ENCODE data around the gene TLE2. TPM values are rescaled to one million over a fixed set of nuclear protein-coding genes. Genes with fewer than 3 reads are reported as not detected.

The TLE2 gene
- total and polyA plus RNA-seq, 9 of the 15 experiments (the other 6 are each of a cell fraction or from before 2014, with no cell fraction given), result 0.35 to 13.1 (median 6.2) TPM

DNA sequence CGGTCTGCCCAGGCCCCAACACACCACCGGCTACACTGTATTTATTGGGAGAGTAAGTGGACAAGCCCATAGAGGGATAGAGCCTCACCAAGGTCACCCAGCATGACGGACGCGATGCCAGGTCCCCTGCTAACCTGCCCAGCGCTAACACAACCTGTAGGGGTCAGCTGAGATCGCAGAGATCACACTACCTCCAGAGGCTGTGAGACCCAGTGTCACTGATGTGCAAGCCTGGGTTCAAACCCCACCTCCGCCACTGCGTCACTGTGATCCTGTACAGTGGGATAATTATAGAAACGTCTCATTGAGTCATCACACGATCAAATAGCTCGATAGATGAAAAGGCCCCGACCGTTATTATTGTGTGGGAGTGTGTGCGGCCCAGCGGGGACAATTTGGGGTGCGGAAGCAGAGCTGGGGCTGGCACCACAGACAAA lies 10.6 kb upstream of the TLE2 start (continued):
- TF ChIP-seq, protein P1, sequence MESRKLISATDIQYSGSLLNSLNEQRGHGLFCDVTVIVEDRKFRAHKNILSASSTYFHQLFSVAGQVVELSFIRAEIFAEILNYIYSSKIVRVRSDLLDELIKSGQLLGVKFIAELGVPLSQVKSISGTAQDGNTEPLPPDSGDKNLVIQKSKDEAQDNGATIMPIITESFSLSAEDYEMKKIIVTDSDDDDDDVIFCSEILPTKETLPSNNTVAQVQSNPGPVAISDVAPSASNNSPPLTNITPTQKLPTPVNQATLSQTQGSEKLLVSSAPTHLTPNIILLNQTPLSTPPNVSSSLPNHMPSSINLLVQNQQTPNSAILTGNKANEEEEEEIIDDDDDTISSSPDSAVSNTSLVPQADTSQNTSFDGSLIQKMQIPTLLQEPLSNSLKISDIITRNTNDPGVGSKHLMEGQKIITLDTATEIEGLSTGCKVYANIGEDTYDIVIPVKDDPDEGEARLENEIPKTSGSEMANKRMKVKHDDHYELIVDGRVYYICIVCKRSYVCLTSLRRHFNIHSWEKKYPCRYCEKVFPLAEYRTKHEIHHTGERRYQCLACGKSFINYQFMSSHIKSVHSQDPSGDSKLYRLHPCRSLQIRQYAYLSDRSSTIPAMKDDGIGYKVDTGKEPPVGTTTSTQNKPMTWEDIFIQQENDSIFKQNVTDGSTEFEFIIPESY (CRISPR knock-in tag; IDR thresholded peaks at IDR 0.05), result peak; percentile 22; the same call in 1 of the 2 replicates
- TF ChIP-seq MAFF (IDR thresholded peaks at IDR 0.05; ENCODE audit: low read length), result no peak
- 0 out of 2 replicates have a peak, but pooled peaks have one; percentile 36 for TF ChIP-seq LCOR (CRISPR knock-in tag; IDR thresholded peaks at IDR 0.05)

DNA sequence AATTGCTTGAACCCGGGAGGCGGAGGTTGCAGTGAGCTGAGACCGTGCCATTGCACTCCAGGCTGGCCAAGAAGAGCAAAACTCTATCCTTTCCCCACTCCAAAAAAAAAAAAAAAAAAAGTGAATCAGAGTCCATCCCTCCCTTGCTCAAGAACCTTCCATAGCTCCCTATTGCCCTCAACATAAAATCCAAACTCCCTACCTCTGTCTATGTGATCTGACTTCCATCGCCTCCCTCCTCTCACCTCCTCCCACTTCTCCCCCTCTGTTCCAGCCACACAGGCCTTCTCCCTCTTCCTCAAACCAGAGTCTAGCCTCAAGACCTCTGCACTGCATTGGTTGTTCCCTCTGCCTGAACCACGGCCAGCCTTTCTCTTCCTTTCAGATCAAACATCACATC lies 10.0 kb upstream of the TLE2 start:
- no peak overlapping the region for H3K4me3 ChIP-seq
- no peaks in the 10 kb centered on the region for H3K27me3 ChIP-seq (ENCODE audit: control insufficient read depth in 2 of 2, insufficient read depth in 2 of 2, low read length in 2 of 2)
- DNase-seq (ENCODE audit: extremely low read depth in 1 of 4, low spot score in 3 of 4) (no peak), ATAC-seq (no peak), FAIRE-seq (no peak)
- H3K9me3 ChIP-seq (replicated peaks; ENCODE audit: control insufficient read depth, insufficient read depth, low read depth, low read length), result no peaks in the 10 kb centered on the region
- H3K27ac ChIP-seq (ENCODE audit: extremely low read depth, low read depth, low read length), result peak overlapping the region; percentile 10; the same call in 1 of the 3 replicates
- ChIA-PET POLR2A (interaction anchor here (0.6 to 1.8 kb wide), 4 partner anchors 14 to 57 kb away, joined by 3 to 6 read pairs (median 4); no protein-coding TSS in a partner anchor), CTCF (ENCODE audit: low intra/inter-chr PET ratio) (no interaction called here)
- intact Hi-C loops (cut with micrococcal nuclease) (loop anchor here (5.0 kb wide), 1 partner anchor 33 kb away; no protein-coding TSS in a partner anchor), in situ Hi-C loops (cut with MboI) (no loop called here)
- peak overlapping the region; percentile 51; the same call in 1 of the 2 replicates for H2AFZ ChIP-seq (ENCODE audit: low read depth, low read length)
- no TSS peak for BruUV-seq (replicated peaks)
- H3K9ac ChIP-seq (ENCODE audit: insufficient read depth in 1 of 2, low read depth in 2 of 2, low read length in 2 of 2), result peak overlapping the region in 1 of 2 experiments; percentile 38; a peak in 1 of 4 replicates
- WGBS (ENCODE audit: insufficient coverage, low coverage, missing lambda C conversion rate), result 74% methylated on average over 5 of the region's 5 CpGs
- no peaks in the 10 kb centered on the region for H3K36me3 ChIP-seq (ENCODE audit: control insufficient read depth, insufficient read depth, low read length)
- H3K4me1 ChIP-seq (replicated peaks in 1 of 2; ENCODE audit: control insufficient read depth in 2 of 2, insufficient read depth in 2 of 2, low read length in 2 of 2), result peaks cover 40 to 56% of the 10 kb centered on the region in 2 experiments
- H4K20me1 ChIP-seq (replicated peaks; ENCODE audit: control insufficient read depth, insufficient read depth, low read length), result no peaks in the 10 kb centered on the region
- H3K79me2 ChIP-seq (ENCODE audit: control insufficient read depth, insufficient read depth, low read length), result peaks cover 7% of the 10 kb centered on the region; the same call in 1 of the 3 replicates
- H3K4me2 ChIP-seq (ENCODE audit: insufficient read depth, low read length), result no peak overlapping the region
- no peaks in the 10 kb centered on the region for H3K9me1 ChIP-seq (ENCODE audit: control insufficient read depth, insufficient read depth, low read length)
- TF ChIP-seq NBN (IDR thresholded peaks at IDR 0.05; ENCODE audit: low read depth) (peak; percentile 36; the same call in 1 of the 2 replicates), SMARCA5 (IDR thresholded peaks at IDR 0.05) (peak; percentile 98), HDGF (IDR thresholded peaks at IDR 0.05) (peak; percentile 86; the same call in 1 of the 2 replicates), ASH1L (IDR thresholded peaks at IDR 0.05; ENCODE audit: borderline replicate concordance, low read depth, partially characterized antibody) (peak; percentile 22), DPF2 (IDR thresholded peaks at IDR 0.05) (no peak), PHF20 (IDR thresholded peaks at IDR 0.05; ENCODE audit: partially characterized antibody) (peak; percentile 88), ZNF239 (CRISPR knock-in tag; IDR thresholded peaks at IDR 0.05) (no peak), HDAC1 (IDR thresholded peaks at IDR 0.05) (peak; percentile 34 to 86; a peak in 3 of 4 replicates), ZBTB8A (IDR thresholded peaks at IDR 0.05; ENCODE audit: partially characterized antibody) (no peak), DACH1 (IDR thresholded peaks at IDR 0.05; ENCODE audit: partially characterized antibody) (no peak), PHF21A (IDR thresholded peaks at IDR 0.05; ENCODE audit: borderline replicate concordance, low read depth) (peak; percentile 54; the same call in 1 of the 2 replicates), RCOR1 (IDR thresholded peaks at IDR 0.05; ENCODE audit: borderline replicate concordance in 1 of 2, low read depth in 2 of 2, low read length in 2 of 2) (peak; percentile 37 to 84; a peak in 3 of 4 replicates), PCBP2 (IDR thresholded peaks at IDR 0.05; ENCODE audit: low read depth, low read length, poor library complexity, severe bottlenecking) (no peak), EGR1 (conservative IDR thresholded peaks at IDR 0.05) (no peak), PTBP1 (IDR thresholded peaks at IDR 0.05; ENCODE audit: low read depth, low read length) (0 out of 2 replicates have a peak, but pooled peaks have one; percentile 59), ADNP (tag; IDR thresholded peaks at IDR 0.05) (peak; percentile 86), NR2C2 (CRISPR knock-in tag; IDR thresholded peaks at IDR 0.05) (no peak), NR2C2 (tag; IDR thresholded peaks at IDR 0.05) (no peak), ZBTB1 (CRISPR knock-in tag; IDR thresholded peaks at IDR 0.05; ENCODE audit: borderline replicate concordance, low read depth) (no peak), MAZ (CRISPR knock-in tag; conservative IDR thresholded peaks at IDR 0.05 in 1 of 2, IDR thresholded peaks at IDR 0.05 in 1 of 2) (no peak)
